ENCODE results near the gene RUNX2.

DNA sequence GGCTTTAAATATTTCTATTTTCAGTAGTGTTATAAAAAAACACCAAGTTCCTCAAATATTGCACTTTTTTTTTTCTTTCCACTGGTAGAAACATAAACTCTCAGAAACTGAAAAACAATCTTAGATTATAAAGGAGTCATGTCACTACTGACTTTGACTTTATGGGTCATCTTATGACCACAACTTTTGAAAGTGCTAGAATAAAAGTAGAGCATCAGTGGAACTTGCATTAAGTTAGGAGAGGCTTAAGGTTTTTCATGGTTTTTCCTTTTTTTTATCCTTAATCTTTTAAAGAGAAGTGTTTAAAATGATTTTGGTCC is 106.2 kb downstream of the RUNX2 start:
- TF ChIP-seq, protein P1, sequence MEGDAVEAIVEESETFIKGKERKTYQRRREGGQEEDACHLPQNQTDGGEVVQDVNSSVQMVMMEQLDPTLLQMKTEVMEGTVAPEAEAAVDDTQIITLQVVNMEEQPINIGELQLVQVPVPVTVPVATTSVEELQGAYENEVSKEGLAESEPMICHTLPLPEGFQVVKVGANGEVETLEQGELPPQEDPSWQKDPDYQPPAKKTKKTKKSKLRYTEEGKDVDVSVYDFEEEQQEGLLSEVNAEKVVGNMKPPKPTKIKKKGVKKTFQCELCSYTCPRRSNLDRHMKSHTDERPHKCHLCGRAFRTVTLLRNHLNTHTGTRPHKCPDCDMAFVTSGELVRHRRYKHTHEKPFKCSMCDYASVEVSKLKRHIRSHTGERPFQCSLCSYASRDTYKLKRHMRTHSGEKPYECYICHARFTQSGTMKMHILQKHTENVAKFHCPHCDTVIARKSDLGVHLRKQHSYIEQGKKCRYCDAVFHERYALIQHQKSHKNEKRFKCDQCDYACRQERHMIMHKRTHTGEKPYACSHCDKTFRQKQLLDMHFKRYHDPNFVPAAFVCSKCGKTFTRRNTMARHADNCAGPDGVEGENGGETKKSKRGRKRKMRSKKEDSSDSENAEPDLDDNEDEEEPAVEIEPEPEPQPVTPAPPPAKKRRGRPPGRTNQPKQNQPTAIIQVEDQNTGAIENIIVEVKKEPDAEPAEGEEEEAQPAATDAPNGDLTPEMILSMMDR (IDR thresholded peaks at IDR 0.05; ENCODE audit: low read depth, low read length, missing input control): no peak
- TF ChIP-seq, protein P2, sequence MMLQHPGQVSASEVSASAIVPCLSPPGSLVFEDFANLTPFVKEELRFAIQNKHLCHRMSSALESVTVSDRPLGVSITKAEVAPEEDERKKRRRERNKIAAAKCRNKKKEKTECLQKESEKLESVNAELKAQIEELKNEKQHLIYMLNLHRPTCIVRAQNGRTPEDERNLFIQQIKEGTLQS (IDR thresholded peaks at IDR 0.05): no peak
- TF ChIP-seq, protein P3, sequence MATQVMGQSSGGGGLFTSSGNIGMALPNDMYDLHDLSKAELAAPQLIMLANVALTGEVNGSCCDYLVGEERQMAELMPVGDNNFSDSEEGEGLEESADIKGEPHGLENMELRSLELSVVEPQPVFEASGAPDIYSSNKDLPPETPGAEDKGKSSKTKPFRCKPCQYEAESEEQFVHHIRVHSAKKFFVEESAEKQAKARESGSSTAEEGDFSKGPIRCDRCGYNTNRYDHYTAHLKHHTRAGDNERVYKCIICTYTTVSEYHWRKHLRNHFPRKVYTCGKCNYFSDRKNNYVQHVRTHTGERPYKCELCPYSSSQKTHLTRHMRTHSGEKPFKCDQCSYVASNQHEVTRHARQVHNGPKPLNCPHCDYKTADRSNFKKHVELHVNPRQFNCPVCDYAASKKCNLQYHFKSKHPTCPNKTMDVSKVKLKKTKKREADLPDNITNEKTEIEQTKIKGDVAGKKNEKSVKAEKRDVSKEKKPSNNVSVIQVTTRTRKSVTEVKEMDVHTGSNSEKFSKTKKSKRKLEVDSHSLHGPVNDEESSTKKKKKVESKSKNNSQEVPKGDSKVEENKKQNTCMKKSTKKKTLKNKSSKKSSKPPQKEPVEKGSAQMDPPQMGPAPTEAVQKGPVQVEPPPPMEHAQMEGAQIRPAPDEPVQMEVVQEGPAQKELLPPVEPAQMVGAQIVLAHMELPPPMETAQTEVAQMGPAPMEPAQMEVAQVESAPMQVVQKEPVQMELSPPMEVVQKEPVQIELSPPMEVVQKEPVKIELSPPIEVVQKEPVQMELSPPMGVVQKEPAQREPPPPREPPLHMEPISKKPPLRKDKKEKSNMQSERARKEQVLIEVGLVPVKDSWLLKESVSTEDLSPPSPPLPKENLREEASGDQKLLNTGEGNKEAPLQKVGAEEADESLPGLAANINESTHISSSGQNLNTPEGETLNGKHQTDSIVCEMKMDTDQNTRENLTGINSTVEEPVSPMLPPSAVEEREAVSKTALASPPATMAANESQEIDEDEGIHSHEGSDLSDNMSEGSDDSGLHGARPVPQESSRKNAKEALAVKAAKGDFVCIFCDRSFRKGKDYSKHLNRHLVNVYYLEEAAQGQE (IDR thresholded peaks at IDR 0.05): no peak
- TF ChIP-seq, protein P4, sequence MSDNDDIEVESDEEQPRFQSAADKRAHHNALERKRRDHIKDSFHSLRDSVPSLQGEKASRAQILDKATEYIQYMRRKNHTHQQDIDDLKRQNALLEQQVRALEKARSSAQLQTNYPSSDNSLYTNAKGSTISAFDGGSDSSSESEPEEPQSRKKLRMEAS (IDR thresholded peaks at IDR 0.05): no peak
- TF ChIP-seq RXRA (IDR thresholded peaks at IDR 0.05) (no peak), TAF1 (conservative IDR thresholded peaks at IDR 0.05) (no peak), SP1 (IDR thresholded peaks at IDR 0.05) (no peak)

All from liver (tissue), 3 donors.